ENCODE measurements around the gene SCAF8.

DNA sequence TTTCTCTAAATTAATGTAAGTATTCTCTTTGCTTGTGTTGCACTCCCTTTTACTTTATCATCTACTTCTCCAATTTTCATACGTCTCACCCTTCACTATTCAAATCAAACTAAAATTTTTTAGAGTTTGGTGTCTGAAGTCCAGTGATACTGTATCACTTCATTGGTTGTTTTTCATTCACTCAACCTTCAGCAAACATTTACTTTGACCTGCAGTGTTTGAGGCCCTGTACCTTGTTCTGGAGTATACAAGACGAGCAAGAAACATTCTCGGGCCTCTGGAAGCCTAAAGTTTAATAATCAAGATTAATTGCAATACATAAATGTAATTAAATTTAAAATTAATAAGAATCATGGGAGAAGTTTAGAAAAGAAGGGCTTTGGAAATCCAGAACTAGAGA lies 64.6 kb downstream of the SCAF8 start:
- TF ChIP-seq EP300 (IDR thresholded peaks at IDR 0.05) (no peak), POLR2A (IDR thresholded peaks at IDR 0.05) (no peak)
- TF ChIP-seq, protein P1, sequence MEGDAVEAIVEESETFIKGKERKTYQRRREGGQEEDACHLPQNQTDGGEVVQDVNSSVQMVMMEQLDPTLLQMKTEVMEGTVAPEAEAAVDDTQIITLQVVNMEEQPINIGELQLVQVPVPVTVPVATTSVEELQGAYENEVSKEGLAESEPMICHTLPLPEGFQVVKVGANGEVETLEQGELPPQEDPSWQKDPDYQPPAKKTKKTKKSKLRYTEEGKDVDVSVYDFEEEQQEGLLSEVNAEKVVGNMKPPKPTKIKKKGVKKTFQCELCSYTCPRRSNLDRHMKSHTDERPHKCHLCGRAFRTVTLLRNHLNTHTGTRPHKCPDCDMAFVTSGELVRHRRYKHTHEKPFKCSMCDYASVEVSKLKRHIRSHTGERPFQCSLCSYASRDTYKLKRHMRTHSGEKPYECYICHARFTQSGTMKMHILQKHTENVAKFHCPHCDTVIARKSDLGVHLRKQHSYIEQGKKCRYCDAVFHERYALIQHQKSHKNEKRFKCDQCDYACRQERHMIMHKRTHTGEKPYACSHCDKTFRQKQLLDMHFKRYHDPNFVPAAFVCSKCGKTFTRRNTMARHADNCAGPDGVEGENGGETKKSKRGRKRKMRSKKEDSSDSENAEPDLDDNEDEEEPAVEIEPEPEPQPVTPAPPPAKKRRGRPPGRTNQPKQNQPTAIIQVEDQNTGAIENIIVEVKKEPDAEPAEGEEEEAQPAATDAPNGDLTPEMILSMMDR (IDR thresholded peaks at IDR 0.05), result no peak

All from ovary (tissue), 3 donors.